HL-60 (cell line): ENCODE data around the gene CCDC51.

ENCODE experiments used
- DNase-seq, 2 experiments: peaks; one replicate each; pipeline ENCODE4 v3.0.0-alpha.2; 2010 to 2020; ENCODE audit warnings: low read depth in 1 of 2, low spot score in 1 of 2
- H3K27ac ChIP-seq: fragments of 250-450 bp; sonication (Bioruptor Pico); replicated peaks from 2 replicates; pipeline ENCODE4 v1.5.1; 2020; ENCODE audit warnings: mild to moderate bottlenecking, moderate library complexity
- H3K27me3 ChIP-seq: fragments of 250-450 bp; sonication (Bioruptor Pico); 2 replicates; pipeline ENCODE4 v1.5.1; 2021; ENCODE audit warnings: mild to moderate bottlenecking, moderate library complexity; ENCODE audit not compliant: insufficient read depth, poor library complexity, severe bottlenecking
- H3K4me3 ChIP-seq: replicated peaks from 2 replicates; pipeline ENCODE4 v1.5.1; 2011; ENCODE audit warnings: mild to moderate bottlenecking, control low read depth, low read length; ENCODE audit not compliant: insufficient read depth
- GABPA ChIP-seq: IDR thresholded peaks from 2 replicates; pipeline ENCODE4 v1.6.1; 2012; ENCODE audit warnings: low read depth
- POLR2AphosphoS5 ChIP-seq: IDR thresholded peaks from 2 replicates; pipeline ENCODE4 v1.6.1; 2012; ENCODE audit warnings: low read depth
- SPI1 ChIP-seq: IDR thresholded peaks from 2 replicates; pipeline ENCODE4 v1.6.1; 2012; ENCODE audit warnings: low read depth, mild to moderate bottlenecking, borderline replicate concordance
- TF ChIP-seq, protein P1 (sequence below): IDR thresholded peaks from 2 replicates; pipeline ENCODE4 v1.6.1; 2012; ENCODE audit warnings: low read depth; ENCODE audit not compliant: insufficient replicate concordance
- TF ChIP-seq, protein P2 (sequence below): IDR thresholded peaks from one replicate; pipeline ENCODE4 v1.5.1; 2011; ENCODE audit warnings: low read length, control low read depth, inconsistent platforms; ENCODE audit not compliant: insufficient read depth

Gene CCDC51

DNA sequence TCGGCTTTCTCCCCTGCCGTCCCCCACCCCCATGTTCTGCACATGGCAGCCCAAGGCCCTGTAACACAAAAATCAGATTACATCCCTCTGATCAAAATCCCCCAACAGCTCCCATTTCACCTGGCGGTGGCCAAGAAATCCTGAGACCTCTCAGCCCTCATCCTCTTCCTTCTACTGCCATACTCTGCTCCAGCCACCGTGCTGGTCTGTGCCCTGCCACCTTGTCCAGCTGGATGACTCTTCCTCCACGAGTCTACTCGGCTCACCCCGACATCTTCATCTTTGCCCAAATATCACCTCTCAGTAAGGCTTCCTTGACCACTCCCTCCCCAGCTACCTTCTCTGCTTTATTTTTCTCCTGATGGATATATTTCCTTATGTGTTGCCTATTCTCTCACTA, 3.1 kb downstream of the CCDC51 start:
- DNase-seq: no peak
- H3K4me3 ChIP-seq: no peak overlapping the region
- H3K27me3 ChIP-seq: no peaks in the 10 kb centered on the region
- no peak overlapping the region for H3K27ac ChIP-seq
- TF ChIP-seq SPI1 (no peak), GABPA (no peak), POLR2AphosphoS5 (no peak)
- TF ChIP-seq, protein P1, sequence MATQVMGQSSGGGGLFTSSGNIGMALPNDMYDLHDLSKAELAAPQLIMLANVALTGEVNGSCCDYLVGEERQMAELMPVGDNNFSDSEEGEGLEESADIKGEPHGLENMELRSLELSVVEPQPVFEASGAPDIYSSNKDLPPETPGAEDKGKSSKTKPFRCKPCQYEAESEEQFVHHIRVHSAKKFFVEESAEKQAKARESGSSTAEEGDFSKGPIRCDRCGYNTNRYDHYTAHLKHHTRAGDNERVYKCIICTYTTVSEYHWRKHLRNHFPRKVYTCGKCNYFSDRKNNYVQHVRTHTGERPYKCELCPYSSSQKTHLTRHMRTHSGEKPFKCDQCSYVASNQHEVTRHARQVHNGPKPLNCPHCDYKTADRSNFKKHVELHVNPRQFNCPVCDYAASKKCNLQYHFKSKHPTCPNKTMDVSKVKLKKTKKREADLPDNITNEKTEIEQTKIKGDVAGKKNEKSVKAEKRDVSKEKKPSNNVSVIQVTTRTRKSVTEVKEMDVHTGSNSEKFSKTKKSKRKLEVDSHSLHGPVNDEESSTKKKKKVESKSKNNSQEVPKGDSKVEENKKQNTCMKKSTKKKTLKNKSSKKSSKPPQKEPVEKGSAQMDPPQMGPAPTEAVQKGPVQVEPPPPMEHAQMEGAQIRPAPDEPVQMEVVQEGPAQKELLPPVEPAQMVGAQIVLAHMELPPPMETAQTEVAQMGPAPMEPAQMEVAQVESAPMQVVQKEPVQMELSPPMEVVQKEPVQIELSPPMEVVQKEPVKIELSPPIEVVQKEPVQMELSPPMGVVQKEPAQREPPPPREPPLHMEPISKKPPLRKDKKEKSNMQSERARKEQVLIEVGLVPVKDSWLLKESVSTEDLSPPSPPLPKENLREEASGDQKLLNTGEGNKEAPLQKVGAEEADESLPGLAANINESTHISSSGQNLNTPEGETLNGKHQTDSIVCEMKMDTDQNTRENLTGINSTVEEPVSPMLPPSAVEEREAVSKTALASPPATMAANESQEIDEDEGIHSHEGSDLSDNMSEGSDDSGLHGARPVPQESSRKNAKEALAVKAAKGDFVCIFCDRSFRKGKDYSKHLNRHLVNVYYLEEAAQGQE: no peak
- TF ChIP-seq, protein P2, sequence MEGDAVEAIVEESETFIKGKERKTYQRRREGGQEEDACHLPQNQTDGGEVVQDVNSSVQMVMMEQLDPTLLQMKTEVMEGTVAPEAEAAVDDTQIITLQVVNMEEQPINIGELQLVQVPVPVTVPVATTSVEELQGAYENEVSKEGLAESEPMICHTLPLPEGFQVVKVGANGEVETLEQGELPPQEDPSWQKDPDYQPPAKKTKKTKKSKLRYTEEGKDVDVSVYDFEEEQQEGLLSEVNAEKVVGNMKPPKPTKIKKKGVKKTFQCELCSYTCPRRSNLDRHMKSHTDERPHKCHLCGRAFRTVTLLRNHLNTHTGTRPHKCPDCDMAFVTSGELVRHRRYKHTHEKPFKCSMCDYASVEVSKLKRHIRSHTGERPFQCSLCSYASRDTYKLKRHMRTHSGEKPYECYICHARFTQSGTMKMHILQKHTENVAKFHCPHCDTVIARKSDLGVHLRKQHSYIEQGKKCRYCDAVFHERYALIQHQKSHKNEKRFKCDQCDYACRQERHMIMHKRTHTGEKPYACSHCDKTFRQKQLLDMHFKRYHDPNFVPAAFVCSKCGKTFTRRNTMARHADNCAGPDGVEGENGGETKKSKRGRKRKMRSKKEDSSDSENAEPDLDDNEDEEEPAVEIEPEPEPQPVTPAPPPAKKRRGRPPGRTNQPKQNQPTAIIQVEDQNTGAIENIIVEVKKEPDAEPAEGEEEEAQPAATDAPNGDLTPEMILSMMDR: no peak

DNA sequence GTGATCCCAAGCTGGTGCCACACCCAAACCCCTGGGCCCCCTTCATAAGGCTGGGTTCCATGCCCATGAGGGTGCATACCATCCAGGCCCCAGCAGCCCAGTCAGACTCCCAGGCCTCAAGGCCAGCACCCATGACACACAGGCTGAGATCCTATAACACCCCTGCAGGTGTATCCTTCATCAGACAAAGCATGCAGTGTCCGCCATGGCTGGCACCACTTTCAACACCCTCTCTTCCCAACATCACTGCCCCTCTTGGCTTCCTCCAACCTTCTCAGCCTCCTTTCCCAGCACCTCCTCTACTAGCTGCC, 3.5 kb downstream of the CCDC51 start:
- DNase-seq: no peak
- H3K27me3 ChIP-seq: no peaks in the 10 kb centered on the region
- H3K27ac ChIP-seq: no peak overlapping the region
- TF ChIP-seq, protein P1: no peak
- TF ChIP-seq POLR2AphosphoS5 (no peak), SPI1 (no peak), GABPA (no peak)
- TF ChIP-seq, protein P2: no peak
- no peak overlapping the region for H3K4me3 ChIP-seq

GRCh38 chr3:48435774-48436476, 4.0 kb downstream of the CCDC51 start:
- Histone ChIP-seq H3K27ac (no peak overlapping the region), H3K27me3 (no peaks in the 10 kb centered on the region), H3K4me3 (no peak overlapping the region)
- TF ChIP-seq POLR2AphosphoS5 (peak; percentile 19; the same call in 1 of the 2 replicates), SPI1 (peak; percentile 35; the same call in 1 of the 2 replicates), GABPA (no peak)
- TF ChIP-seq, protein P1: no peak
- TF ChIP-seq, protein P2: peak; percentile 99
- peak; percentile 54 to 88 for DNase-seq
